Neural cell (in vitro differentiated cells): ENCODE results near the gene ZBTB11.

Experiments used
- CTCF ChIP-seq: fragments of 450-650 bp; IDR thresholded peaks from 2 replicates; pipeline ENCODE4 v1.5.1; 2014; ENCODE audit warnings: antibody characterized with exemption, mild to moderate bottlenecking, moderate library complexity; ENCODE audit not compliant: poor library complexity, severe bottlenecking
- EP300 ChIP-seq: fragments of 450-650 bp; conservative IDR thresholded peaks from 2 replicates; pipeline ENCODE4 v1.6.1; 2014; ENCODE audit warnings: antibody characterized with exemption, mild to moderate bottlenecking, moderate library complexity; ENCODE audit not compliant: poor library complexity, severe bottlenecking
- EZH2 ChIP-seq: fragments of 200-600, 300-800 bp; shearing (Covaris generic), sonication (generic); IDR thresholded peaks from 2 replicates; pipeline ENCODE4 v1.6.1; 2014; ENCODE audit warnings: antibody characterized with exemption, low read length, borderline replicate concordance, mild to moderate bottlenecking; ENCODE audit not compliant: insufficient read depth, poor library complexity, severe bottlenecking
- POLR2AphosphoS5 ChIP-seq: IDR thresholded peaks from 2 replicates; pipeline ENCODE4 v1.6.1; 2012
- RAD21 ChIP-seq: fragments of 450-650 bp; conservative IDR thresholded peaks from 2 replicates; pipeline ENCODE4 v1.6.1; 2014; ENCODE audit warnings: antibody characterized with exemption, mild to moderate bottlenecking, moderate library complexity
- REST ChIP-seq: IDR thresholded peaks from 2 replicates; pipeline ENCODE4 v1.6.1; 2012; ENCODE audit warnings: borderline replicate concordance
- SMC3 ChIP-seq: fragments of 450-650 bp; conservative IDR thresholded peaks from 2 replicates; pipeline ENCODE4 v1.6.1; 2014; ENCODE audit warnings: antibody characterized with exemption, mild to moderate bottlenecking, moderate library complexity; ENCODE audit not compliant: poor library complexity

GRCh38 chr3:101665851-101666250 lies 11.1 kb downstream of the ZBTB11 start:
- TF ChIP-seq CTCF (no peak), POLR2AphosphoS5 (no peak), EP300 (no peak), SMC3 (no peak), RAD21 (no peak), REST (no peak), EZH2 (no peak)
